ENCODE measurements around the gene PPOX. TPM values are rescaled to one million over a fixed set of nuclear protein-coding genes. Genes with fewer than 3 reads are reported as not detected.

Gene PPOX
- total RNA-seq, 4 donors from 2014 or later: 12.8 to 22.1 (median 15.8) TPM

DNA sequence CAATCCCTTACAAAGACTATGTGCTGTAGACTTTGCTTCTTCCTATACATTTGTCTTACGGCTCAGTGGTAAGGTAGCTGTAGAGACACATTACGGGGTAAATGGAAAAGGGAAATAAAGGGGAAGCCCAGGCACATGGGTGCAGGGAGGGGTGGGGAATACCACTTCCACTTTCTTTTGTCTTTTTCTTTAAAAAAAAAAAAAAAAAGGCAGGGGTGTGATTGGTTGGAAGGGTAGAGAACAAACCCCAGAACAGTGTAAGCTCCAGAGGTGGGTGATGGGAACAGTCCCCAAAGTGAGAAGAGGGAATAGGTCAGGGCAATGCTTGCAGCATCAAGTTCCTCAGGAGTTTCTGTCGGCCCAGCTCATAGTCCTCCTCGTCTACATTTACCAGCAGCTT lies 44.4 kb upstream of the PPOX start:
- Histone ChIP-seq H3K36me3 (peaks cover 48 to 68% (median 59%) of the 10 kb centered on the region in 4 donors), H3K9me3 (no peaks in the 10 kb centered on the region), H3K27ac (replicated peaks in 1 of 4) (no peak overlapping the region), H3K4me1 (peaks cover 27 to 47% (median 33%) of the 10 kb centered on the region in 4 donors), H3K27me3 (no peaks in the 10 kb centered on the region), H3K4me3 (no peak overlapping the region)
- intact Hi-C loops (cut with DNase I): no loop called here
- DNase-seq (ENCODE audit: extremely low spot score): no peak
- TF ChIP-seq POLR2A (IDR thresholded peaks at IDR 0.05; ENCODE audit: low read depth) (no peak), POLR2AphosphoS5 (IDR thresholded peaks at IDR 0.05) (no peak), EP300 (IDR thresholded peaks at IDR 0.05) (no peak), CTCF (IDR thresholded peaks at IDR 0.05) (no peak)
- 71% methylated on average over 4 of the region's 4 CpGs for WGBS

DNA sequence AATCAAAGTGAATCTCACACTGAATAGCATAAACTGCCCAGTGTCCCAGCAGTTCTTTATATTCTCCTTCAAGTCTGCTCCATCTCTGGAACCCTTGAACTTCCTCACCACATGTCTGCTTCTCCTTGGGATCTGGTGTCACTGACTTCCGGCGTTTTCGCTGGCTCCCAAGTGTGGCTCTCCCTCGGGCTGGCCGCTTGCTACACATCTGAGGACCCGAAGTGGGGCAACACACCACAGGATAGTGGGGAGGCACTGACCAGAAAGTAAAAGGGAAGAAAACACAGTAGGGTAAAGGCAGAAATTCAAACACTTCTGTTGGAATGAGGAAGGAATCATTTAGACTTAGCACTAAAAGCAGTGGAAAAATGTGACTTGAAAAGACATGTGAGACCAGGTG lies 43.3 kb upstream of the PPOX start:
- H3K4me1 ChIP-seq: peaks cover 29 to 51% (median 39%) of the 10 kb centered on the region in 4 donors
- no peak for TF ChIP-seq POLR2AphosphoS5 (IDR thresholded peaks at IDR 0.05)
- no peak for TF ChIP-seq CTCF (IDR thresholded peaks at IDR 0.05)
- TF ChIP-seq EP300 (IDR thresholded peaks at IDR 0.05): no peak
- no peak for TF ChIP-seq POLR2A (IDR thresholded peaks at IDR 0.05; ENCODE audit: low read depth)
- no peaks in the 10 kb centered on the region for H3K9me3 ChIP-seq
- no peak for DNase-seq (ENCODE audit: extremely low spot score)
- H3K4me3 ChIP-seq: no peak overlapping the region
- no peaks in the 10 kb centered on the region for H3K27me3 ChIP-seq
- H3K36me3 ChIP-seq: peaks cover 53 to 79% (median 67%) of the 10 kb centered on the region in 4 donors
- H3K27ac ChIP-seq (replicated peaks in 1 of 4): no peak overlapping the region
- intact Hi-C loops (cut with DNase I): no loop called here
- 89% methylated on average over 6 of the region's 6 CpGs for WGBS

DNA sequence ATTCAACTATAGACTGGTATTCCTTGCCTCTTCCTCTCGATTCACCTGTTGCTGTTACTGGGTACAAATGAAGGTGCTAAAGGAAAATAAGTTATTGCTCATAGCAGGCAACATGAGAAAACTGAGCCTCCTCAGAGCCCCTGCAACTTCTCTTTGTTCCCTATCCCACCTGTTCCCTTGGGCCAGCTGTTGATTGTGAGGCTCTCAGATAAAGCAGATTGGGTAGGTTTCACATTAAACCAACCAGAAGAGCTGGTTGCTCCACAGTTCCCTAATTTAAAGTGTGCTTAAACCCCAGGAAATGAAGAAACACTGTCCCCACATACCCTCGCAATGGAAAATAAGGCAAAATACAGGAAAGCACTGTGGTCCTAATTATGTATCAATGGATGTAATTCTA lies 38.6 kb upstream of the PPOX start:
- DNase-seq (ENCODE audit: extremely low spot score): no peak
- no peaks in the 10 kb centered on the region for H3K9me3 ChIP-seq
- peak overlapping the region in 1 of 4 donors; percentile 15 for H3K27ac ChIP-seq (replicated peaks in 1 of 4)
- H3K4me3 ChIP-seq: no peak overlapping the region
- TF ChIP-seq CTCF (IDR thresholded peaks at IDR 0.05) (no peak), POLR2AphosphoS5 (IDR thresholded peaks at IDR 0.05) (no peak), POLR2A (IDR thresholded peaks at IDR 0.05; ENCODE audit: low read depth) (no peak)
- H3K36me3 ChIP-seq: peaks cover 39 to 80% (median 52%) of the 10 kb centered on the region in 4 donors
- H3K4me1 ChIP-seq: peaks cover 26 to 57% (median 56%) of the 10 kb centered on the region in 4 donors
- 90% methylated on average over 2 of the region's 2 CpGs for WGBS
- no peaks in the 10 kb centered on the region for H3K27me3 ChIP-seq
- intact Hi-C loops (cut with DNase I): no loop called here

- intact Hi-C loops (cut with DNase I): no loop called here
- Histone ChIP-seq H3K27me3 (no peaks in the 10 kb centered on the region), H3K27ac (replicated peaks in 1 of 4) (peak overlapping the region in 1 of 4 donors; percentile 7), H3K36me3 (peaks cover 28 to 68% (median 41%) of the 10 kb centered on the region in 4 donors), H3K4me1 (peaks cover 30 to 63% (median 62%) of the 10 kb centered on the region in 4 donors), H3K9me3 (no peaks in the 10 kb centered on the region), H3K4me3 (no peak overlapping the region)
- no peak for DNase-seq (ENCODE audit: extremely low spot score)
- 88% methylated on average over 4 of the region's 4 CpGs for WGBS
- no peak for TF ChIP-seq POLR2A (IDR thresholded peaks at IDR 0.05; ENCODE audit: low read depth)
- no peak for TF ChIP-seq CTCF (IDR thresholded peaks at IDR 0.05)
- TF ChIP-seq EP300 (IDR thresholded peaks at IDR 0.05): no peak
- TF ChIP-seq POLR2AphosphoS5 (IDR thresholded peaks at IDR 0.05): no peak
Measured at GRCh38 chr1:161128591-161129420, 37.4 kb upstream of the PPOX start.
